G401.6 (cell line): ENCODE results near the gene AEBP1.

ENCODE experiments used
- FAIRE-seq: peaks from 2 replicates; lab custom pipeline; 2012; peaks lifted over from hg19 to GRCh38; lab: Jason Lieb, UNC

AEBP1 gene

DNA sequence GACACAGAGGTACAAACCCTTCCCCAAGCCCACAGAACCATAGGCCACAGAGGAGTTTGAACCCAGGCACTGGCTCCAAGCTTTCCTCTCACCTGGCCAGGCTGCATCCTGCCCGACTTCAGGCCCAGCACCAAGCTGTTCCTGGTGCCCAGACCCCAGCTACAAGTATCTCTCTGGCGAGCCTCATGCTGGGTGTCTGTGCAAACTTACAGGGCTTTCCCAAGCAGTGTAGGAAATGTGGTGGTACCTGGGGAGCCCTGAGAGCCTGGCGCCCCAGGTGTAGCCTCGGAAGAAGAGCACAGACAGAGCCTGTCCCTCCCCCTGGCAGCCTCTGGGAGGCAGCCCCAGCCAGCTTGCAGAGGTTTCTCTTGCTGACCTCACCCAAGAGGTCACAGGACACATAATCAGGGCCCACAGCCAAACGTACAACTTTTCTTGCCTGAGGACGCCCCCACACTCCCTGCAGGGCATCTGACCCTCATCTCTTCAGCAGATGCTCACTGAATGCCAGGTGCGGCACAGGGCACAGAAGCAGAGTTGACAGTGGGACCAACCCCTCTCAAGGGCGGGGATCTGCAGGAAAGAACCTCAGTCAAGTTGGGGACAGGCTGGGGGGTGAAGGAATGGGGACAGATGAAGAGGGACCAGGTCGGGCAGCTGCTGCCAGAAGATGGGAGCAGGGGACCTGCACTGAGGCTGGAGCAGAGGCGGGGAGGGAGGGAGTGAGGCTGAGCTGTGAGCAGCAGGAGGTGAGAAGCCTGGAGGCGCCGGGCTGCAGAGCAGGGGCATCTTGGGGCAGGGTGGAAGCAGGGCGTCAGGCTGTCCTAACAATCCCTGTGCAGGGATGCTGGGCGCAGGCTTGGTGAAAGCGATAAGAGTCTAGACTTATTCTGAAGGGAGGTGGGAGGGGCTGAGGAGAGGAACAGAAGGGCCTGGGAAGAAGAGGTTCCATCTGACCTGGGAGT lies 53.3 kb downstream of the AEBP1 start:
- FAIRE-seq, result no peak

DNA sequence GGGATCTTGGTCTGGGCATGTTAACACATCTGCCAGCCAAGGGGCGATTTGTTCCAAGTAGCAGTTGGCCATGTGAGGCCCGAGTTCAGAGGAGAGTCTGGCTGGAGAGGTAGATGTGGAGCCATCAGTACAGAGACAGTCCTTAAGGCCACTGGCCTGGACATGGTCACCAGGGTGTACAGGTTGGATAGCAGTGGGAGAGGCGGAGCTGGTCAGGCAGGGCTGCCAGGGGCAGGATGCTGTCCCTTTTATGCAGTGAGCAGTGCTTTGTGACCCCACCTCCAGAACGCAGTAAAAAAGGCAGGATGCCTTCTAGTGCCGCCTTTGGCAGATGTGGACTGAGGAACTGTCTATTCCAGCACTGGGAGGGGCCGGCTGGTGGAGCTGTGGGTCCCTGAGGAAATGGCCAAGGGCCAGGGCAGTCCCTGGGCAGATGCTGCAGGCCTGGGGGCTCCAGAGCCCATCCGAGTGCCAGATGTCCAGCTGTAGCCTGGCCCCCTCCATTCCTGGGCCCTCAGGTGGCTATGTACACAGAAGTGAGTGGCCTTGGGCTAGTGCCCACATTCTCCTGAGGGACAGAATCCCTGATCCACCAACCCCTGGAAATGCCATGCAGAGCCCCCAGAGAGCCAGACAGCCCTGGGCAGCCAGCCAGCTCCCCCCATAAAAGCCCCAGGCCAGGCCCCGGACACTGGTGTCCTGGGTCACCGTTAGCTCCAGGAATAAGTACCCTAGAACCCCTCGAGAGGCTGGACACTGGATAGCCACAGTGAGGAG lies 54.1 kb downstream of the AEBP1 start:
- no peak for FAIRE-seq

DNA sequence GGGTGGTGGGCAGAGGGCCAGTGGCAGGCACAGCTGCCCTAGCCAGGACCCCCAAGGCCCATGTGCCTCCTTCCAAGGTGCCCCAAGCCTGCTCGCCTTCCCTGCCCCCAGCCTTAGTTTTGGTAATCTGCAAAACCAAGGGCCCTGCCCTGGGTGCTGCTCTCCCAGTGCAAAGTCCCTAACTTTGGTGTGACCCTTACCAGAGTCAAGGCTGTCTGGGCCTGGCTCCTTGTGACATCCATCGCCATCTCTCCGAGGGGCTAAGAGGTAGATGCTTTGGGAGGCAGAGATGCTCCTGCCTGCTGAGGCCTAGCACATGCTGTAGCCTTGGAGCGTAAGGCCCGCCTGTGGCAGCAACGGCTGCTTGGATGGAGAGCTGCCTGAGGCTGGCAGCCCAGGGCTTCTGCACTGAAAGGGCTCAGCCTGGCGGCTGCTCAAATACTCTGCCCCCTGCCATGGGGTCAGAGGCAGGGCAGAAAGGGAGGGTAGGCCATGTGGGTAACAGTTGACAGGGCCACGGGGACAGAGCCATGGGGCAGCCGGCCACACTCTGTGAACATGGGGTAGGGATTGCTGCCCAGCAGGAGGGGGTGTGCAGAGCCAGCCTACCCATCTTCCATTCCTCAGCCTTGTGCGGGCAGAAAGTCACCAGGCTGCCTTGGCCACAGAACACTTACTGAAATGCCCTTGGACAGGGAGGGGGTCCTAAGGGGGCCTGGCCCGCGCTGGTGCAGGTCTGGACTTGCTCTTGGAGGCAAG lies 54.9 kb downstream of the AEBP1 start:
- FAIRE-seq, result no peak

- no peak for FAIRE-seq
Observed at GRCh38 chr7:44159824-44160630, 55.9 kb downstream of the AEBP1 start.

GRCh38 chr7:44161371-44161770 lies 57.2 kb downstream of the AEBP1 start:
- FAIRE-seq, result no peak

GRCh38 chr7:44162179-44162578 lies 58.0 kb downstream of the AEBP1 start:
- no peak for FAIRE-seq

DNA sequence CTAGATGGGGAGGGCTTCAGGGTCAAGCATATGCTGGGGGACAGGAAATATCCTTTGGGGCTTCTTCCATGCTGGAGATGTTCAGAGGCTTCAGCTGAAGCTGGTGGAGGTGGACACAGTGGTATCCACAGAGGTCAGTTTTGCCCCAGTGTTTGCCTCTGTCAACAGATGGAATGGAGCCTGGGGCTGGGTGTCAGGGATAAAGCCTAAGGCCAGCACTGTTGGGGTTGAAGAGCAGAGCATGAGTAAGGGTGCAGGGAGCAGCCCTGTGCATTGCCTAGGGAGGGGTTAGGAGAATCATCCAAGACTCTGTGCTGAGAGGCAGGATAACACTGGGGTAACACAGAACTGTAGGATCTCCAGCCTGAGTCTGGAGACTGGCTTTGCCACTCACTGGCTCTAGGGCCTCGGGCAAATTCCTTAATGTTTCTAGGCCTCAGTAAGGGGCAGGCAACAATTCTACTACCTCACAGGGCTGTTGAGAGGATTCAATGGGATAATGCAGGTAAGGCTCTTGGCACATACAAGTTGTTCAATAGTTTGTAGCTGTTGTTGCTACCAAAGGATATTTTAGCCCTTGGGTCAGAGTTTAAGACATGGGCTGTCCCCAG lies 58.7 kb downstream of the AEBP1 start:
- FAIRE-seq, result no peak

GRCh38 chr7:44163591-44163990 lies 59.4 kb downstream of the AEBP1 start:
- no peak for FAIRE-seq
